A549 (cell line): ENCODE data around the gene SH3BP5.

Source experiments
- BHLHE40 ChIP-seq: IDR thresholded peaks from 2 replicates; pipeline ENCODE4 v1.6.1; 2012; ENCODE audit warnings: low read depth, low read length, inconsistent platforms
- EP300 ChIP-seq, 2 experiments: fragments of >200 bp; sonication (Bioruptor Twin); formaldehyde crosslinking; IDR thresholded peaks; 2 replicates in 1 of 2; 3 replicates in 1 of 2; pipeline ENCODE4 v1.6.1; 2016 to 2017
- KDM1A ChIP-seq: fragments of 200-600 bp; sonication (generic); IDR thresholded peaks from 2 replicates; pipeline ENCODE4 v1.6.1; 2016; ENCODE audit warnings: low read depth, mild to moderate bottlenecking
- MYC ChIP-seq: IDR thresholded peaks from 2 replicates; pipeline ENCODE4 v1.6.1; 2012; ENCODE audit warnings: mild to moderate bottlenecking, inconsistent platforms, low read length, improper control_type of control experiment, borderline replicate concordance
- POLR2A ChIP-seq: IDR thresholded peaks from 2 replicates; pipeline ENCODE4 v1.6.1; 2012; ENCODE audit warnings: mild to moderate bottlenecking, low read length
- ZC3H11A ChIP-seq: fragments of 450-650 bp; IDR thresholded peaks from 2 replicates; pipeline ENCODE4 v1.6.1; 2014; ENCODE audit warnings: antibody characterized with exemption, mild to moderate bottlenecking
- ZFP36 ChIP-seq: fragments of 450-650 bp; IDR thresholded peaks from 2 replicates; pipeline ENCODE4 v1.6.1; 2014; ENCODE audit warnings: borderline replicate concordance; ENCODE audit not compliant: partially characterized antibody
- TF ChIP-seq, protein P1 (sequence below): fragments of 200-600 bp; sonication (generic); IDR thresholded peaks from 2 replicates; pipeline ENCODE4 v1.6.1; 2016; ENCODE audit warnings: antibody characterized with exemption, mild to moderate bottlenecking, moderate library complexity
- TF ChIP-seq, protein P2 (sequence below): fragments of >200 bp; sonication (Bioruptor Twin); formaldehyde crosslinking; IDR thresholded peaks from 3 replicates; pipeline ENCODE4 v1.5.1; 2016
- TF ChIP-seq, protein P3 (sequence below): IDR thresholded peaks from 2 replicates; pipeline ENCODE4 v1.6.1; 2012

DNA sequence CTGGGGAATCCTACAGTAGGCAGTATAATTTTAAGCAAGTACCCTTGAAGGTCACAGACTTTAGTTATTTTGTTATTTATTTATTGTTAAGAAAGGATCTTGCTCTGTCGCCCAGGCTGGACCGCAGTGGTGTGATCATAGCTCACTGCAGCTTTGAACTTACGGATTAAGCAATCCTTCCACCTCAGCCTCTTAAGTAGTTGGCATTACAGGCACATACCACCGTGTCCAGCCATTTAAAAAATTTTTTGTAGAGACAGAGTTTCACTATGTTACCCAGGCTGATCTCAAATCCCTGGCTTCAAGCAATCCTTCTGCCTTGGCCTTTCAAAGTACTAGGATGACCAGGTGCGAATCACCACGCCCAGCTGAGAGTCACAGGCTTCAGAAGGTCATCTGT is 22.1 kb upstream of the SH3BP5 start:
- no peak for TF ChIP-seq POLR2A
- TF ChIP-seq, protein P1, sequence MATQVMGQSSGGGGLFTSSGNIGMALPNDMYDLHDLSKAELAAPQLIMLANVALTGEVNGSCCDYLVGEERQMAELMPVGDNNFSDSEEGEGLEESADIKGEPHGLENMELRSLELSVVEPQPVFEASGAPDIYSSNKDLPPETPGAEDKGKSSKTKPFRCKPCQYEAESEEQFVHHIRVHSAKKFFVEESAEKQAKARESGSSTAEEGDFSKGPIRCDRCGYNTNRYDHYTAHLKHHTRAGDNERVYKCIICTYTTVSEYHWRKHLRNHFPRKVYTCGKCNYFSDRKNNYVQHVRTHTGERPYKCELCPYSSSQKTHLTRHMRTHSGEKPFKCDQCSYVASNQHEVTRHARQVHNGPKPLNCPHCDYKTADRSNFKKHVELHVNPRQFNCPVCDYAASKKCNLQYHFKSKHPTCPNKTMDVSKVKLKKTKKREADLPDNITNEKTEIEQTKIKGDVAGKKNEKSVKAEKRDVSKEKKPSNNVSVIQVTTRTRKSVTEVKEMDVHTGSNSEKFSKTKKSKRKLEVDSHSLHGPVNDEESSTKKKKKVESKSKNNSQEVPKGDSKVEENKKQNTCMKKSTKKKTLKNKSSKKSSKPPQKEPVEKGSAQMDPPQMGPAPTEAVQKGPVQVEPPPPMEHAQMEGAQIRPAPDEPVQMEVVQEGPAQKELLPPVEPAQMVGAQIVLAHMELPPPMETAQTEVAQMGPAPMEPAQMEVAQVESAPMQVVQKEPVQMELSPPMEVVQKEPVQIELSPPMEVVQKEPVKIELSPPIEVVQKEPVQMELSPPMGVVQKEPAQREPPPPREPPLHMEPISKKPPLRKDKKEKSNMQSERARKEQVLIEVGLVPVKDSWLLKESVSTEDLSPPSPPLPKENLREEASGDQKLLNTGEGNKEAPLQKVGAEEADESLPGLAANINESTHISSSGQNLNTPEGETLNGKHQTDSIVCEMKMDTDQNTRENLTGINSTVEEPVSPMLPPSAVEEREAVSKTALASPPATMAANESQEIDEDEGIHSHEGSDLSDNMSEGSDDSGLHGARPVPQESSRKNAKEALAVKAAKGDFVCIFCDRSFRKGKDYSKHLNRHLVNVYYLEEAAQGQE, result no peak
- TF ChIP-seq, protein P2, sequence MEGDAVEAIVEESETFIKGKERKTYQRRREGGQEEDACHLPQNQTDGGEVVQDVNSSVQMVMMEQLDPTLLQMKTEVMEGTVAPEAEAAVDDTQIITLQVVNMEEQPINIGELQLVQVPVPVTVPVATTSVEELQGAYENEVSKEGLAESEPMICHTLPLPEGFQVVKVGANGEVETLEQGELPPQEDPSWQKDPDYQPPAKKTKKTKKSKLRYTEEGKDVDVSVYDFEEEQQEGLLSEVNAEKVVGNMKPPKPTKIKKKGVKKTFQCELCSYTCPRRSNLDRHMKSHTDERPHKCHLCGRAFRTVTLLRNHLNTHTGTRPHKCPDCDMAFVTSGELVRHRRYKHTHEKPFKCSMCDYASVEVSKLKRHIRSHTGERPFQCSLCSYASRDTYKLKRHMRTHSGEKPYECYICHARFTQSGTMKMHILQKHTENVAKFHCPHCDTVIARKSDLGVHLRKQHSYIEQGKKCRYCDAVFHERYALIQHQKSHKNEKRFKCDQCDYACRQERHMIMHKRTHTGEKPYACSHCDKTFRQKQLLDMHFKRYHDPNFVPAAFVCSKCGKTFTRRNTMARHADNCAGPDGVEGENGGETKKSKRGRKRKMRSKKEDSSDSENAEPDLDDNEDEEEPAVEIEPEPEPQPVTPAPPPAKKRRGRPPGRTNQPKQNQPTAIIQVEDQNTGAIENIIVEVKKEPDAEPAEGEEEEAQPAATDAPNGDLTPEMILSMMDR, result no peak
- no peak for TF ChIP-seq MYC
- TF ChIP-seq ZFP36, result no peak
- TF ChIP-seq BHLHE40, result no peak
- TF ChIP-seq KDM1A, result no peak
- TF ChIP-seq, protein P3, sequence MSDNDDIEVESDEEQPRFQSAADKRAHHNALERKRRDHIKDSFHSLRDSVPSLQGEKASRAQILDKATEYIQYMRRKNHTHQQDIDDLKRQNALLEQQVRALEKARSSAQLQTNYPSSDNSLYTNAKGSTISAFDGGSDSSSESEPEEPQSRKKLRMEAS, result no peak
- TF ChIP-seq ZC3H11A, result no peak
- TF ChIP-seq EP300 (IDR thresholded peaks at IDR 0.05), result no peak
